K562 (cell line): ENCODE data around the gene LDLR. TPM values are rescaled to one million over a fixed set of nuclear protein-coding genes. Genes with fewer than 3 reads are reported as not detected.
A peak's percentile ranks its signal among the peaks of the same experiment; 100 is the strongest.

ENCODE experiments used
- BCOR ChIP-seq: fragments of 450-650 bp; IDR thresholded peaks from 2 replicates; pipeline ENCODE4 v1.6.1; 2016
- BRF1 ChIP-seq: IDR thresholded peaks from 3 replicates; pipeline ENCODE4 v1.6.1; 2011; ENCODE audit warnings: borderline replicate concordance, mild to moderate bottlenecking; ENCODE audit not compliant: insufficient read length; ENCODE audit errors: extremely low read depth
- CCNT2 ChIP-seq: IDR thresholded peaks from 2 replicates; pipeline ENCODE4 v1.6.1; 2011; ENCODE audit warnings: borderline replicate concordance, low read depth, mild to moderate bottlenecking, moderate library complexity, mixed read lengths, low read length; ENCODE audit not compliant: insufficient read length; ENCODE audit errors: extremely low read depth
- CHCHD3 ChIP-seq: fragments of 250-450 bp; sonication (Bioruptor Pico); IDR thresholded peaks from 2 replicates; pipeline ENCODE4 v2.1.2; 2022; ENCODE audit warnings: mild to moderate bottlenecking
- HDAC3 ChIP-seq: fragments of 450-650 bp; IDR thresholded peaks from 2 replicates; pipeline ENCODE4 v1.6.1; 2018; ENCODE audit warnings: borderline replicate concordance, mild to moderate bottlenecking, moderate library complexity; ENCODE audit not compliant: partially characterized antibody
- HDAC6 ChIP-seq: IDR thresholded peaks from 2 replicates; pipeline ENCODE4 v1.6.1; 2012; ENCODE audit warnings: low read depth, mild to moderate bottlenecking, control low read depth, inconsistent platforms, low read length, moderate library complexity
- HMGN3 ChIP-seq: IDR thresholded peaks from 2 replicates; pipeline ENCODE4 v1.6.1; 2011; ENCODE audit warnings: borderline replicate concordance, low read depth, mild to moderate bottlenecking, mixed read lengths, low read length; ENCODE audit not compliant: insufficient read length; ENCODE audit errors: extremely low read depth
- KDM4B ChIP-seq, 2 experiments: fragments of 450-650 bp in 1 of 2; sonication (generic) in 1 of 2; IDR thresholded peaks; 2 replicates each; pipeline ENCODE4 v1.6.1; 2016 to 2017; ENCODE audit warnings: borderline replicate concordance in 2 of 2, antibody characterized with exemption in 1 of 2, low read depth in 1 of 2, mild to moderate bottlenecking in 1 of 2
- KDM5B ChIP-seq: fragments of 200-600 bp; sonication (generic); IDR thresholded peaks from 2 replicates; pipeline ENCODE4 v1.6.1; 2012; ENCODE audit warnings: low read depth, mild to moderate bottlenecking, moderate library complexity, low read length, control low read depth, inconsistent platforms; ENCODE audit not compliant: insufficient replicate concordance
- MCM7 ChIP-seq, 2 experiments: fragments of 450-650 bp; IDR thresholded peaks; 2 replicates each; pipeline ENCODE4 v1.6.1; 2016 to 2018
- MYBL2 ChIP-seq, 2 experiments: fragments of 450-650 bp in 1 of 2; sonication (generic) in 1 of 2; formaldehyde crosslinking in 1 of 2; IDR thresholded peaks; 2 replicates each; pipeline versions ENCODE4 v1.6.1 to v1.8.1; 2017 to 2022; ENCODE audit warnings: borderline replicate concordance in 1 of 2, inconsistent platforms in 1 of 2, low read depth in 1 of 2, mild to moderate bottlenecking in 1 of 2, missing genetic modification reagents in 1 of 2, moderate library complexity in 1 of 2
- NONO ChIP-seq, 2 experiments: fragments of 200-400 bp in 1 of 2; fragments of 450-650 bp in 1 of 2; formaldehyde crosslinking in 1 of 2; IDR thresholded peaks; 2 replicates each; pipeline ENCODE4 v1.6.1; 2017; ENCODE audit warnings: low read depth in 2 of 2, mild to moderate bottlenecking in 2 of 2, moderate library complexity in 2 of 2, low read length in 1 of 2
- PHF21A ChIP-seq: fragments of 450-650 bp; IDR thresholded peaks from 2 replicates; pipeline ENCODE4 v1.6.1; 2017; ENCODE audit warnings: low read depth, borderline replicate concordance
- POLR2H ChIP-seq: IDR thresholded peaks from 2 replicates; pipeline ENCODE4 v1.6.1; 2016; ENCODE audit warnings: missing genetic modification characterization, low read depth, mild to moderate bottlenecking, control low read depth, missing compliant biosample characterization, moderate library complexity
- PTRF ChIP-seq: fragments of 450-650 bp; IDR thresholded peaks from 2 replicates; pipeline ENCODE4 v1.6.1; 2016; ENCODE audit warnings: mild to moderate bottlenecking, missing genetic modification characterization, missing compliant biosample characterization
- RUNX1 ChIP-seq: sonication (generic); IDR thresholded peaks from 2 replicates; pipeline ENCODE4 v1.6.1; 2016; ENCODE audit warnings: antibody characterized with exemption, low read depth
- SP2 ChIP-seq: IDR thresholded peaks from 2 replicates; pipeline ENCODE4 v1.6.1; 2011; ENCODE audit warnings: mild to moderate bottlenecking, low read depth, low read length, moderate library complexity; ENCODE audit not compliant: poor library complexity, severe bottlenecking; ENCODE audit errors: extremely low read depth
- ZC3H4 ChIP-seq: sonication (generic); formaldehyde crosslinking; IDR thresholded peaks from 2 replicates; pipeline ENCODE4 v1.9.0; 2021; ENCODE audit warnings: missing genetic modification reagents, borderline replicate concordance
- ZNF696 ChIP-seq: fragments of 250-450 bp; sonication (Bioruptor Pico); conservative IDR thresholded peaks from 2 replicates; pipeline ENCODE4 v1.4.0; 2020; ENCODE audit warnings: mild to moderate bottlenecking, moderate library complexity
- polyA plus RNA-seq, 8 experiments: library from polyadenylated mRNA; depleted of rRNA in 4 of 8; stranded (reverse) in 5 of 8; unstranded in 3 of 8; fragments of >200 nt; fragmentation: Nextera tagmentation in 2 of 8; fragmentation: Illumina TruSeq in 1 of 8; extraction: Ambion mirVana in 2 of 8; extraction: Trizol in 1 of 8; gene quantifications; 2 replicates each; pipeline versions ENCODE4 v1.2.1 to v1.2.3, GENCODE V29; 2011 to 2014; ENCODE audit warnings: inconsistent platforms in 1 of 8, missing spikeins in 1 of 8
- total RNA-seq, 7 experiments: library from RNA; depleted of rRNA in 6 of 7; stranded (reverse); fragments of >200 nt in 6 of 7; fragmentation: Illumina TruSeq in 2 of 7; extraction: Trizol in 2 of 7; gene quantifications; 2 replicates each; pipeline versions ENCODE4 v1.2.1 to v1.2.3, GENCODE V29; 2011 to 2021; ENCODE audit warnings: low replicate concordance in 1 of 7
- TF ChIP-seq, protein P1 (sequence below): fragments of 450-650 bp; IDR thresholded peaks from one replicate; pipeline ENCODE4 v1.6.1; 2018; ENCODE audit warnings: mild to moderate bottlenecking, moderate library complexity; ENCODE audit not compliant: partially characterized antibody
- TF ChIP-seq, protein P2 (sequence below): sonication (generic); formaldehyde crosslinking; IDR thresholded peaks from 2 replicates; pipeline ENCODE4 v1.8.0; 2022; ENCODE audit warnings: mild to moderate bottlenecking, missing genetic modification reagents
- TF ChIP-seq, protein P3 (sequence below): sonication (generic); formaldehyde crosslinking; IDR thresholded peaks from 2 replicates; pipeline ENCODE4 v1.8.0; 2022; ENCODE audit warnings: mild to moderate bottlenecking, low read depth, missing genetic modification reagents
- TF ChIP-seq, protein P4 (sequence below): fragments of 450-650 bp; IDR thresholded peaks from 2 replicates; pipeline ENCODE4 v1.6.1; 2016; ENCODE audit warnings: low read depth, mild to moderate bottlenecking, moderate library complexity

Gene LDLR
- total and polyA plus RNA-seq, 9 of the 15 experiments (the other 6 are each of a cell fraction or from before 2014, with no cell fraction given) = 19.9 to 114 (median 56.3) TPM

DNA sequence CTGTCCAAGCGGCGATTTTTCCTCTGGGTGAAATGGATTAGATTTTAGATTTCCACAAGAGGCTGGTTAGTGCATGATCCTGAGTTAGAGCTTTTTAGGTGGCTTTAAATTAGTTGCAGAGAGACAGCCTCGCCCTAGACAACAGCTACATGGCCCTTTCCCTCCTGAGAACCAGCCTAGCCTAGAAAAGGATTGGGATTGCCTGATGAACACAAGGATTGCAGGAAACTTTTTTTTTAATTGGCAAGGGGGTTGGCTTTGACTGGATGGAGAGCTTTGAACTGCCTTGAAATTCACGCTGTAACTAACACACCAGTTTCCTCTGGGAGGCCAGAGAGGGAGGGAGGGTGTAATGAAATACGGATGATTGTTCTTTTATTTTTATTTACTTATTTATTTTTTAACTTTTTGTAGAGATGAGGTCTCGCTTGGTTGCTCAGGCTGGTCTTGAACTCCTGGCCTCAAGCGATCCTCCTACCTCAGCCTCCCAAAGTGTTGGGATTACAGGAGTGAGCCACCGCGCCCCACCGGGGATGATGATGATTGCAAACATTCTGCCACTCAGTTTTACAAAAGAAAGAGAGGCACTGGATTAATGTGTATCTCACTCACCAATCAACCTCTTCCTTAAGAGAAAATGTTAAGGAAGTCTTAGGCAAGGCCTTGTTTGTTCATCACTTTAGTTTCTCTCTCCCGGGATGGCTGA lies 1.9 kb downstream of the LDLR start (continued):
- TF ChIP-seq, protein P1, sequence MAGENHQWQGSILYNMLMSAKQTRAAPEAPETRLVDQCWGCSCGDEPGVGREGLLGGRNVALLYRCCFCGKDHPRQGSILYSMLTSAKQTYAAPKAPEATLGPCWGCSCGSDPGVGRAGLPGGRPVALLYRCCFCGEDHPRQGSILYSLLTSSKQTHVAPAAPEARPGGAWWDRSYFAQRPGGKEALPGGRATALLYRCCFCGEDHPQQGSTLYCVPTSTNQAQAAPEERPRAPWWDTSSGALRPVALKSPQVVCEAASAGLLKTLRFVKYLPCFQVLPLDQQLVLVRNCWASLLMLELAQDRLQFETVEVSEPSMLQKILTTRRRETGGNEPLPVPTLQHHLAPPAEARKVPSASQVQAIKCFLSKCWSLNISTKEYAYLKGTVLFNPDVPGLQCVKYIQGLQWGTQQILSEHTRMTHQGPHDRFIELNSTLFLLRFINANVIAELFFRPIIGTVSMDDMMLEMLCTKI = no peak
- no peak for TF ChIP-seq ZNF696
- TF ChIP-seq, protein P2, sequence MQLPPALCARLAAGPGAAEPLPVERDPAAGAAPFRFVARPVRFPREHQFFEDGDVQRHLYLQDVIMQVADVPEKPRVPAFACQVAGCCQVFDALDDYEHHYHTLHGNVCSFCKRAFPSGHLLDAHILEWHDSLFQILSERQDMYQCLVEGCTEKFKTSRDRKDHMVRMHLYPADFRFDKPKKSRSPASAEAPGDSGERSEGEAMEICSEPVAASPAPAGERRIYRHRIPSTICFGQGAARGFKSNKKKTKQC (CRISPR knock-in tag) = no peak; the same call in 1 of the 2 replicates
- TF ChIP-seq CHCHD3 (CRISPR knock-in tag) = no peak
- TF ChIP-seq MCM7 (IDR thresholded peaks at IDR 0.05) = no peak
- no peak for TF ChIP-seq KDM4B (IDR thresholded peaks at IDR 0.05; ENCODE audit: borderline replicate concordance in 2 of 2, low read depth in 1 of 2)
- no peak for TF ChIP-seq BCOR
- no peak for TF ChIP-seq ZC3H4 (CRISPR knock-in tag)
- no peak for TF ChIP-seq HDAC6
- no peak for TF ChIP-seq RUNX1
- no peak for TF ChIP-seq POLR2H (tag)
- no peak for TF ChIP-seq HMGN3
- no peak for TF ChIP-seq SP2
- TF ChIP-seq HDAC3 = peak; percentile 30
- TF ChIP-seq KDM5B = peak; percentile 36
- TF ChIP-seq NONO (IDR thresholded peaks at IDR 0.05; ENCODE audit: low read depth in 2 of 2, low read length in 1 of 2) = no peak
- TF ChIP-seq, protein P3, sequence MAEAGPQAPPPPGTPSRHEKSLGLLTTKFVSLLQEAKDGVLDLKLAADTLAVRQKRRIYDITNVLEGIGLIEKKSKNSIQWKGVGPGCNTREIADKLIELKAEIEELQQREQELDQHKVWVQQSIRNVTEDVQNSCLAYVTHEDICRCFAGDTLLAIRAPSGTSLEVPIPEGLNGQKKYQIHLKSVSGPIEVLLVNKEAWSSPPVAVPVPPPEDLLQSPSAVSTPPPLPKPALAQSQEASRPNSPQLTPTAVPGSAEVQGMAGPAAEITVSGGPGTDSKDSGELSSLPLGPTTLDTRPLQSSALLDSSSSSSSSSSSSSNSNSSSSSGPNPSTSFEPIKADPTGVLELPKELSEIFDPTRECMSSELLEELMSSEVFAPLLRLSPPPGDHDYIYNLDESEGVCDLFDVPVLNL (CRISPR knock-in tag) = no peak
- no peak for TF ChIP-seq MYBL2 (IDR thresholded peaks at IDR 0.05; ENCODE audit: low read depth)
- no peak for TF ChIP-seq MYBL2 (CRISPR knock-in tag; IDR thresholded peaks at IDR 0.05; ENCODE audit: borderline replicate concordance)
- TF ChIP-seq PTRF = no peak
- TF ChIP-seq, protein P4, sequence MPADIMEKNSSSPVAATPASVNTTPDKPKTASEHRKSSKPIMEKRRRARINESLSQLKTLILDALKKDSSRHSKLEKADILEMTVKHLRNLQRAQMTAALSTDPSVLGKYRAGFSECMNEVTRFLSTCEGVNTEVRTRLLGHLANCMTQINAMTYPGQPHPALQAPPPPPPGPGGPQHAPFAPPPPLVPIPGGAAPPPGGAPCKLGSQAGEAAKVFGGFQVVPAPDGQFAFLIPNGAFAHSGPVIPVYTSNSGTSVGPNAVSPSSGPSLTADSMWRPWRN = no peak
- TF ChIP-seq PHF21A = no peak
- no peak for TF ChIP-seq BRF1
- TF ChIP-seq CCNT2 = no peak
